T-helper 9 cell (primary cell): ENCODE data around the gene AKR7A2.

Experiments used
- DNase-seq: peaks from one replicate; pipeline ENCODE4 v3.0.0-alpha.2; 2020

The AKR7A2 gene

DNA sequence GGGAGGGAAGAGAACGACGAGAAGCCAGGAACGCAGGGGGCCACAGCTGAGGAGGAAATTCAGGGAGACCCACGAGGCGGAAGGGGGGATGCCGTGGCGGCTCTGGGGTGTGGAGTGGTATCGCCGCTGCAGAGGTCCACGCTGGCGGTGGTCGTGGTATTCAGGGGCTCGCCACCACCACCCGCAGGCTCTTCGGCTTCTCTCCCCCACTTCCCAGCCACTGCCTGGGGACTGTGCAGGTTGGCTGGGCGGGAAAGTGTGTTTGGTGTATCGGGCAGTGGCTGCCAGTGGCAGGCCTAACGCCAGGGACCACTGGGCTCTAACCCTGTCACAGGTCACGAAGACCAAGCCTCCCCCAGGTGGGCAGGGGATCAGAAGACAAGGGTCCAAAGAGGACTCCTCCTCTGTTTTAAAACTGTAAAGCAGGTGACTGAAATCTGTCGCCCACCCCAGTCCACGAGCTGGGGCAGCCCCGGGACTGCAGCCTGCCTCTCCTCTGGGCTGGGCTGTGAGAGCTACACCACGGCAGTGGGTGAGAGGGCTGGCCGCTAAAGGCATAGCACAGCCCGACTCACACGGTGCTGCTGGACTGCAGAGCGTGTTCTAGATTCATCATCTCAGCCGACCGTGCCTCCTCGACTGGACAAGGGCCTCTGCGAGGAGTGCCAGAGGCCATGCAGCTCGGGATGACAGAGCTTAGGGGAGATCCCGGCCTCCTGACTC lies 31.1 kb upstream of the AKR7A2 start:
- DNase-seq = no peak

DNA sequence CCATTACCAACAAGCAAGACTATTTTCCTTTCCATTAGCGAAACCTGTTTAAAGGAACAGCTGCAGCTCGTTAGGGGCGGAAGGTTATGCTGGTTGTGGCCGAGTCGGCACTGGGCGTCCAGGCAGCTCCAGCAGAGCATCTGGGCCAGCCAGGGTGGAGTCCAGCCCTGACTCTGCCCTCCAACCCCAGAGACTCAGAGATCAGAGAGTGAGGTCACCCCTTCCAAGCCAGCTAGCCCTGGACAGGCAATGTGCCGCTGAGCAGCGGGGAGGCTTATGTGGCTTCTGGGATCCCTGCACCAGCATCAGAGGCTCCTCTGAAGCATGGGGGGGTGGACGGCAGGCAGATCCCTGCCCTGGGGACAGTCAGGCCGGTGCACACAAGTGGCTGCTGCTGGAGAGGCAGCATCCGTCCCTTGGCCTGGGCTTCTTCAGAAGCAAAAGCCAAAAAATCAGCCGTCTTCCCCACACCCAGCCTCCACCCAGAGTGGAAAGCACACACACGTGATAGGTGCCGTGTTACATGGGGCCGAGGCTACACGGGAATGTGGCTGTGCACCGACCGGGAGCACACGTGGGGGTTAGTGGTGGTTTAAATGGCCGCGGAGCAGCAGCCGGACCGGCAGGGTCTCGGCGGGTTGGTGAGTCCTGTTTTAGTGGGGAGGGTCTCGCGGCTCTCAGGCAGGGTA lies 30.3 kb upstream of the AKR7A2 start:
- DNase-seq = no peak

DNA sequence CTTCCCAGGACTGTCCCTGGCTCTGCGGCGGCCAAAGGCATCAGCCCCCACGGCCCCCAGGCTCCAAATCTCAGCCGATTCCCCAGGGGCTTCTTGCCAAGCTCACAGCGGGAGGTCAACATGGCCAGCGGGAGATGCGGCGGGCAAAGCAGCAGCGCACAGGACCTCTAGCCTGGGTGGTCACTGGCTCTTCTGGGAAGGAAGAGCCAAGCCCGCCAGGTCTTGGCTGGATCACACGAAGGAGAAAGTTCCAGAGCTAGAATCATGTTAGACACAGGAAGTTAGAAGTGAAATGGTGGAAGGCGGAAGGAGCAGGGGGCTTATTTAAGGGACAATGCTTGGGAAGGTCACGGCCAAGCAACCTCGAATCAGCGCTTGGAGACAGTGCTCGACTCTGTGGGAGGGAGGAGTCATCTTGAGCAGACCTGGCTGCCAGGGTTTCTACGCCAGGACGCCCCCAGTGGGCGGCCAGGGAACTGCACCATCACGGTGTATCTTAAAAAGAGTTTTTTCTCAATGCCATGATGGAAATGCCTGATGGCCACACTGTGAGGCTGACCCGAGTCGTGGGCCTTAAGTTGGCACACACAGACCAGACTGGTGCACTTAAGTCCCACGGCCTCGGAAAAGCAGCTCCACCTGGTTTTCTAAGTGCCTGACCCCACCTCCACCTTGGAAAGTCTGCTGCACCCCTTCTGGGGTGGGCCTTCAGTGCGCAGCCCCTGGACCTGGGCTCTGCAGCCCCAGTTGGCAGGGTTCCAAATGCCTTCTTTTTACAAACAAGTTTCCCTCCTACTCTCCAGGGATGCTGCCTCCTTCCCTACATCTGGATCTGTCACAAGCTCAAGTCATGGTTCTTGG lies 29.5 kb upstream of the AKR7A2 start:
- DNase-seq = peak; percentile 69

DNA sequence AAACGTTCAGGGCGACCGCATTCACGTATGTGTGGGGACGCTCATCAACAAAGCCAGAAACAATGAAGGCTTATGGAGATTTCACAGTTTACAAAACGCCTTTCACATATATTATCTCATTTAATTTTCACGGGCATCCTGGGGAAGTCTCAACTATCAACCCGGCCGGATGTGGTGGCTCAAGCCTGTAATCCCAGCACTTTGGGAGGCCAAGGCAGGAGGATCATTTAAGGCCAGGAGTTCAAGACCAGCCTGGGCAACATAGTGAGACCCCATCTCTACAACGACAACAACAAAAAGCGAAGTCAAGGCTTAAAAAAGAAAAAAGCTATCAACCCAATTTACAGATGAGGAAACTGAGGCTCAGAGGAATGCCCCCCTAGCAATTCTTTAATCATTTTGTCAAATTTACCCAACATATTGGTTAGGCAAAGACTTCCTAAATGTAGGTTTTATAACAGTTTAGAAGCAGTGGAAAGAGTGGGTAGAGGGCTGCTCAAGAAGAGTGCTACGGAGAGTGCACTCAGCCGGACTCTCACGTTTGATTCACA lies 28.5 kb upstream of the AKR7A2 start:
- DNase-seq = no peak

DNA sequence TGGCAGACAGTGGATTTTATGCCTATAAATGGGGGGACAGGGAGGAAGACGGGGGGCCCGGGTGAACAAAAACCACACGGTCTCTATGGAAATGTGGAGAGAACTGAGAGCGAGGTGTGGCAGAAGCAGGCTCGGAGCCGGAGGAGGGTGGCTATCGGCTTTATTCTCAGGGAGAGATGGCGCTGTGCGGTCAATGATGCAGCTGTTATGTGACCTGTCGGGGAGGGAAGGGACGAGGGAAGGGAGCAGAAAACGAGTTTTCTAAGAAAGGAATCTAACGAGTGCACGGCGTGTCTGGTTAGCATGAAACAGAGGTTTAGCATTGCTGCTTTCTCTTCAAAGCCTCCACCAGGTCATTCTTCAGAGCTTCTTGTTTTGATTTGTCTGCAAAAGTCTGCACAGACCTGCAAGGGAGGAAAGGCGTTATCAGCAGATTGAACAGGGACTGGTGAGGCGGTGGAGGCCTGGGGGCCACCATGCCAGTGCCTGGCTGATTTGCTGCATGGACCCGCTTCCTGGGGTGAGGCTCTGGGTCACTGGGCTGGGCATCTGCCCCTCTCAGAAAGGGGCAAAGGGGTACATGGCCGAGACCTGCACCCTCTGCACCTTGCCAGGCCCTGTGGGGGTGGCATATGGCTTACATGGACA lies 27.4 kb upstream of the AKR7A2 start:
- DNase-seq = no peak

- no peak for DNase-seq
Measured at GRCh38 chr1:19338323-19338762, 26.4 kb upstream of the AKR7A2 start.

GRCh38 chr1:19337289-19337688 lies 25.3 kb upstream of the AKR7A2 start:
- no peak for DNase-seq

- DNase-seq = no peak
Measured at GRCh38 chr1:19336543-19336942, 24.6 kb upstream of the AKR7A2 start.

- DNase-seq = no peak
Measured at GRCh38 chr1:19333587-19334354, 21.8 kb upstream of the AKR7A2 start.

GRCh38 chr1:19332832-19333231 lies 20.9 kb upstream of the AKR7A2 start:
- DNase-seq = no peak

GRCh38 chr1:19331262-19331878 lies 19.4 kb upstream of the AKR7A2 start:
- no peak for DNase-seq

- DNase-seq = no peak
Measured at GRCh38 chr1:19330449-19331135, 18.6 kb upstream of the AKR7A2 start.

- no peak for DNase-seq
Measured at GRCh38 chr1:19329611-19330010, 17.7 kb upstream of the AKR7A2 start.

DNA sequence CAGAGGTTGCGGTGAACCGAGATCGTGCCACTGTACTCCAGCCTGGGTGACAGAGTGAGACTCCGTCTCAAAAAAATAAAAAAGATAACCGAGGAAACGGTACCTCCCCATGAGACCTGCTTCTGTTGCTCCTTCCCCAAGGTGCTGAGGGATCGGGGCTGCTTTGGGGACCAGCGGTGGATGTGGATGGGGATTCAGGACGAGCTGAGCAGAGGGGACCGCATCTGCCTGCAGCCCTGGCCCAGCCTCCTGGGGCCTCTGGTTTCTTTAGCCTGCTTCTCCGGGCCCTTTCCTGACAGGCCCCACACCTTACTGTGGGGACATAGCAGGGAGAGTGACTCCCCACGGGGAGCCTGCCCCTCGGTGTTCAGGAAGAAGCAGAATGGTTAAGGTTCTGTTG lies 17.2 kb upstream of the AKR7A2 start:
- no peak for DNase-seq

- no peak for DNase-seq
Measured at GRCh38 chr1:19328486-19328885, 16.5 kb upstream of the AKR7A2 start.

- DNase-seq = no peak
Measured at GRCh38 chr1:19327736-19328135, 15.8 kb upstream of the AKR7A2 start.

- DNase-seq = no peak
Measured at GRCh38 chr1:19327301-19327700, 15.4 kb upstream of the AKR7A2 start.

GRCh38 chr1:19326748-19327065 lies 14.8 kb upstream of the AKR7A2 start:
- DNase-seq = no peak

DNA sequence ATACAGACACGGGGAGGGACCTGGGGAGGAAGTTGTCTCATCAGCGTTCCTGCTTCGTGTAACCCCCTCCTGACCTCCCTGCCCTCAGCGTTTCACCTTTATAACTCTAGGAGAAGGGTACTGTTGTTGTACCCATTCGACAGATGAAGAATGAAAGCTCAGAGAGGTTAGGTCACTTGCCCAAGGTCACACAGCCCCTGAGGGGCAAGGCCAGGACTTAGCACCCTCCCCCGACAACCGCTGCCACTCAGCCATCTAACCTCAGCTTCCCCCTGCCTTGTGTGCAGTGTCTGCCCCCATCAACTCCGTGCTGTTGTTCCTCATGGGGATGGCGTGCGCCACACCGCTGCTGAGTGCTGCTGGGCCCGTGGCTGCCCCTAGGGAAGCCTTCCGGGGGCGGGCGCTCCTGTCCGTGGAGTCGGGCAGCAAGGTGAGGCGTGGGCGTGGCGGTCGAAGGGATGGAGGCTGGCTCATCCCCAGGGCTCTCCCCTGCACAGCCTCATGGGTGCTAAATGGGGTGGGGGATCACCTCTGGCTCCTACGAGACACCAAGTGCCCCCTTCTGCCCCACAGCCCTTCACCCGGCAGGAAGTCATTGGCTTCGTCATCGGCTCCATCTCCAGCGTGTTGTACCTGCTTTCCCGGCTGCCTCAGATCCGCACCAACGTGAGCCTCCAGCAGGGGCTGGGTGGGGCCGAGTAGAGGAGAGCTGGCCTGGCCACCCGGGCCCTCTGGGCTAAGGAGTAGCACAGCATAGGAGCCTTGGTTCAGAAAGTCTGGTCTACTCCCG lies 14.2 kb upstream of the AKR7A2 start:
- no peak for DNase-seq

- DNase-seq = no peak
Measured at GRCh38 chr1:19325368-19325957, 13.5 kb upstream of the AKR7A2 start.
